ENCODE data around the gene MAMLD1. TPM values are rescaled to one million over a fixed set of nuclear protein-coding genes. Genes with fewer than 3 reads are reported as not detected.

The MAMLD1 gene
- not detected for polyA plus RNA-seq (2012; ENCODE audit: low read depth, missing spikeins)

DNA sequence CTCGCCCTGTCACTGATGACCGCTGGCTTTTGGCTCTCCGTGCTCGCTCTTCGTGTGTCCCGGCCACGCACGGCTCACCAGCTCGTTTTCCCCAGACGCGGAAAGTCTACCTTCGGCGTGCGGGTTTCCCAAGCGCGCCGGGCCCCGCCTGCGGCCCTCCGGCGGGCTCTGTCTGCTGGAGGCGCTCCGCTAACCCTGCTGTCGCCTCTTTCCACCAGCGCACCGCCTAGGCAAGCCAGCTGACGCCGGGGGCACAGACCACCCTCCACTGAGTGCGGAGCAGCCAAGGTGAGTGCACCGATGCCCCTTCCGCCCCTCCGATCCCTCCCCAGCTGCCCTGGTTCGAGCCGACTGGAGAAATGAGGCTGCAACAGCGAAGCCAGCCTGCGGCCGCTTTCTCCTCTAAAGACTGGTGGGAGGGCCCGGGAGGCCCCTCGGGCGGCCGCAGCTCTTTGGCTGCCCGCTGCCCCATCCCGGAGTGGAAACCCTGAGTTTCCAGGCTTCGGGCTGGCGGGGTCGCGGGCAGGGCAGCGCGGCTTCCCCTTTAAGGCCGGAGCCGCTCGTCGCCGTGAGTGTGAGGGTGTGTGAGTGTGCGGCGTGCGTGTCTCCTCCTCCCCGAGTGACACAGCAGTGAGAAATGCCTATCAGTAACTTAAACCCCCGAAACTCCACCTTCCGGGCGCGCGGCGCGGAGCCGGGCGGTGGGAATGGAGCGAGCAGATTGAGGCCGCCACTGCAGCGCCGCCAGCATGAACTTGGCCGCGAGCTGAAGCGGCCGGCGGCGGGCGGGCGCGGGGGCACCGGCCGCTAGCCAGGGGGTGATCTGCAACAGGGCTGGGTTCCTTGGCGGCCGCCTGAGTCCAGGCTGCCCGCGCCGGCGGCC is at the start of gene MAMLD1:
TSS of gene MAMLD1 (plus strand) at position 719 of the 883 bp plus-strand sequence. CDS start 82,200 bp downstream, outside the sequence.
- TF ChIP-seq POLR2AphosphoS5 (IDR thresholded peaks at IDR 0.05; ENCODE audit: low read depth, low read length) (no peak), SPI1 (IDR thresholded peaks at IDR 0.05; ENCODE audit: low read depth, low read length) (no peak), PAX5 (IDR thresholded peaks at IDR 0.05; ENCODE audit: insufficient read depth, low read length, severe bottlenecking) (no peak), POLR2A (IDR thresholded peaks at IDR 0.05; ENCODE audit: low read depth, low read length) (no peak), POU2F2 (IDR thresholded peaks at IDR 0.05; ENCODE audit: low read depth, low read length) (no peak), TAF1 (IDR thresholded peaks at IDR 0.05; ENCODE audit: low read depth, low read length) (no peak)
- FAIRE-seq (no peak), DNase-seq (ENCODE audit: insufficient read length, low spot score) (peak; percentile 16)

DNA sequence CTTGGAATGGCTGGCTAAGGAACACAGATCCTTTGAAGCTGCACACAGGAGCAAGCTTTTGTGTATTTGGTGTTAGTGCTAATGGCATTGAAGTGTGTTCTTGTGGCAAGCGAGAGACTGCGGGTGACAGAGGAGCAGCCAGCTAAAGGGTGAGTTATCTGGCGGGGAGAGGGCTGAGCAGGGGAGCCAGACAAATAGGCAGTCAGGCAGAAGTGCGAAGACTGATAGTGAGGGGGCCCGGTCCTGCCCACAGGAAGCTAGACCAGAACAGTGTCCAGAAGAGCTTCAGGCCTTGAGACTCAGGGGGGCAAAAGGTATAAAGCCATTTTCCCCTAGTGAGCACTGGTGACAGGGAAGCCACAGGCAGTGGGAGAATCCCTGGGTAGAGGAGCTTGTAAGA is 49.6 kb upstream of the MAMLD1 start:
- FAIRE-seq (no peak), DNase-seq (ENCODE audit: insufficient read length, low spot score) (no peak)
- TF ChIP-seq PAX5 (IDR thresholded peaks at IDR 0.05; ENCODE audit: insufficient read depth, low read length, severe bottlenecking) (no peak), POLR2A (IDR thresholded peaks at IDR 0.05; ENCODE audit: low read depth, low read length) (no peak), SPI1 (IDR thresholded peaks at IDR 0.05; ENCODE audit: low read depth, low read length) (no peak), POU2F2 (IDR thresholded peaks at IDR 0.05; ENCODE audit: low read depth, low read length) (no peak), POLR2AphosphoS5 (IDR thresholded peaks at IDR 0.05; ENCODE audit: low read depth, low read length) (no peak), TAF1 (IDR thresholded peaks at IDR 0.05; ENCODE audit: low read depth, low read length) (no peak)

- TF ChIP-seq SPI1 (IDR thresholded peaks at IDR 0.05; ENCODE audit: low read depth, low read length) (no peak), POLR2A (IDR thresholded peaks at IDR 0.05; ENCODE audit: low read depth, low read length) (no peak), POU2F2 (IDR thresholded peaks at IDR 0.05; ENCODE audit: low read depth, low read length) (no peak), TAF1 (IDR thresholded peaks at IDR 0.05; ENCODE audit: low read depth, low read length) (no peak), PAX5 (IDR thresholded peaks at IDR 0.05; ENCODE audit: insufficient read depth, low read length, severe bottlenecking) (no peak), POLR2AphosphoS5 (IDR thresholded peaks at IDR 0.05; ENCODE audit: low read depth, low read length) (no peak)
- no peak for FAIRE-seq
- DNase-seq (ENCODE audit: insufficient read length, low spot score): no peak
Observed at GRCh38 chrX:150314186-150314585, 48.9 kb upstream of the MAMLD1 start.

DNA sequence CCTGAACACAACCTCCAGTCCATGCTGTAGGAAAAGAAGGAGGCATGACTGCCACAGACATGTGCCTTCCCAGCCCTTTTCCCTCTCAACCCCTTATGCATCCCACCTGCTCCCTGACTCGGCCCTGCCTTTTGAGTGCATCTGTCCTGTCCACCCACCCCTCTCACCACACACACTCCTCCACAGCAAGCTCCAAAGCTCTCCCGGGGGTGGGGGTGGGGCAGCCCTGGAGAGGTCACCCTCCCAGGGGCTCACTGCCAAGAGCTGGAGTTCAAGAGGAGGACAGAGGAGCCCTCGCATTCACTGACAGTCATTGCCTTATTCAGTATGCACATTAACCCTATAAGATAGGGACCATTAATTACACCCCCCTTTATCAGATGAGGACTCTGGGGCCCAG is 46.6 kb upstream of the MAMLD1 start:
- no peak for FAIRE-seq
- DNase-seq (ENCODE audit: insufficient read length, low spot score): no peak
- TF ChIP-seq POU2F2 (IDR thresholded peaks at IDR 0.05; ENCODE audit: low read depth, low read length) (no peak), TAF1 (IDR thresholded peaks at IDR 0.05; ENCODE audit: low read depth, low read length) (no peak)

GRCh38 chrX:150323020-150323419 is 40.1 kb upstream of the MAMLD1 start:
- DNase-seq (ENCODE audit: insufficient read length, low spot score): no peak
- TF ChIP-seq SPI1 (IDR thresholded peaks at IDR 0.05; ENCODE audit: low read depth, low read length): no peak
- no peak for TF ChIP-seq PAX5 (IDR thresholded peaks at IDR 0.05; ENCODE audit: insufficient read depth, low read length, severe bottlenecking)
- TF ChIP-seq POU2F2 (IDR thresholded peaks at IDR 0.05; ENCODE audit: low read depth, low read length): no peak
- TF ChIP-seq TAF1 (IDR thresholded peaks at IDR 0.05; ENCODE audit: low read depth, low read length): no peak
- TF ChIP-seq POLR2AphosphoS5 (IDR thresholded peaks at IDR 0.05; ENCODE audit: low read depth, low read length): no peak
- no peak for TF ChIP-seq POLR2A (IDR thresholded peaks at IDR 0.05; ENCODE audit: low read depth, low read length)
- no peak for FAIRE-seq

DNA sequence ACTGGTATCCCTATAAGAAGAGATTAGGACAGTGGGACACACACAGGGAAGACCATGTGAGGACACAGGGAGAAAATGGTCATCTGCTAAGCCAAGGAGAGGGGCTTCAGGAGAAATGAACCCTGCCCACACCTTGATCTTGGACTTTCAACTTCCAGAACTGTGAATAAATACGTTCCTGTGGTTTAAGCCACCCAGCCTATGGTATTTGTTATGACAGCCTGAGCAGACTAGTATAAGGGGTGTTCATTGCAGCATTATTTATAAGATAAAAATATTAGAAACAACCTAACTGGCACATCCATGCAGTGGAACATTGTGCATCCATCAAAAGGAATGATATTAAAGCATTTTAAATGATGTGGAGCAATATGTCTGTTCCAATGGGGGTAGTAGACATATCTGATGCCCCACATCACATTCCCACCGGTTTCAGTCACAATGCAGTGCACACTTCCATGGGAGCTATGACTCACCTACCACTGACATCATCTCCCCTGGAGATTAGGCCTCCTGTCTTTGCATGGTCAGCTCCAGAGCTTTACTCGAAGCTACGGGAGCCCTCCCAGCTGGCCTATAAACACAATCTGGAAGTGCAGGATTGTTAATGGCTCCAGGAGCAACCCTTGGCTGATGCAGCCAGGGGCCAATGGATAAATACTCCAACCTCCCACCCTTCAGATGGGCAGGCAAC is 38.9 kb upstream of the MAMLD1 start:
- DNase-seq (ENCODE audit: insufficient read length, low spot score) (no peak), FAIRE-seq (no peak)
- TF ChIP-seq TAF1 (IDR thresholded peaks at IDR 0.05; ENCODE audit: low read depth, low read length): no peak
- TF ChIP-seq PAX5 (IDR thresholded peaks at IDR 0.05; ENCODE audit: insufficient read depth, low read length, severe bottlenecking): no peak
- no peak for TF ChIP-seq SPI1 (IDR thresholded peaks at IDR 0.05; ENCODE audit: low read depth, low read length)
- no peak for TF ChIP-seq POU2F2 (IDR thresholded peaks at IDR 0.05; ENCODE audit: low read depth, low read length)
- no peak for TF ChIP-seq POLR2AphosphoS5 (IDR thresholded peaks at IDR 0.05; ENCODE audit: low read depth, low read length)
- TF ChIP-seq POLR2A (IDR thresholded peaks at IDR 0.05; ENCODE audit: low read depth, low read length): no peak

DNA sequence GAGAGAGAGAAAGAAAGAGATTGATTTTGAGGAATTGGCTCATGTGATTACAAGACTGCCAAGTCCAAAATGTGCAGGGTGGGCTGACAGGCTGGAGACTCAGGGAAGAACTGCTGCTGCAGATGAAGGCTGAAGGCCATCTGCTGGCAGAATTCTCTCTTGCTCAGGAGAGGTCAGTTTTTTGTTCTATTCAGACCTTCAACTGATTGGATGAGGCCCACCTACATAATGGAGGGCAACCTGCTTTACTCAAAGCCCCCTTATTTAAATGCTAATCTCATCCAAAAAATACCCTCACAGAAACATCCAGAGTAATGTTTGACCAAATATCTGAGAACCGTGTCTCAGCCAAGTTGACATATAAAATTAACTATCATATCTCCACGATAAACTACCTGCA is 38.2 kb upstream of the MAMLD1 start:
- TF ChIP-seq POLR2A (IDR thresholded peaks at IDR 0.05; ENCODE audit: low read depth, low read length) (no peak), SPI1 (IDR thresholded peaks at IDR 0.05; ENCODE audit: low read depth, low read length) (no peak), POLR2AphosphoS5 (IDR thresholded peaks at IDR 0.05; ENCODE audit: low read depth, low read length) (no peak), POU2F2 (IDR thresholded peaks at IDR 0.05; ENCODE audit: low read depth, low read length) (no peak), TAF1 (IDR thresholded peaks at IDR 0.05; ENCODE audit: low read depth, low read length) (no peak), PAX5 (IDR thresholded peaks at IDR 0.05; ENCODE audit: insufficient read depth, low read length, severe bottlenecking) (no peak)
- DNase-seq (ENCODE audit: insufficient read length, low spot score): no peak
- no peak for FAIRE-seq

DNA sequence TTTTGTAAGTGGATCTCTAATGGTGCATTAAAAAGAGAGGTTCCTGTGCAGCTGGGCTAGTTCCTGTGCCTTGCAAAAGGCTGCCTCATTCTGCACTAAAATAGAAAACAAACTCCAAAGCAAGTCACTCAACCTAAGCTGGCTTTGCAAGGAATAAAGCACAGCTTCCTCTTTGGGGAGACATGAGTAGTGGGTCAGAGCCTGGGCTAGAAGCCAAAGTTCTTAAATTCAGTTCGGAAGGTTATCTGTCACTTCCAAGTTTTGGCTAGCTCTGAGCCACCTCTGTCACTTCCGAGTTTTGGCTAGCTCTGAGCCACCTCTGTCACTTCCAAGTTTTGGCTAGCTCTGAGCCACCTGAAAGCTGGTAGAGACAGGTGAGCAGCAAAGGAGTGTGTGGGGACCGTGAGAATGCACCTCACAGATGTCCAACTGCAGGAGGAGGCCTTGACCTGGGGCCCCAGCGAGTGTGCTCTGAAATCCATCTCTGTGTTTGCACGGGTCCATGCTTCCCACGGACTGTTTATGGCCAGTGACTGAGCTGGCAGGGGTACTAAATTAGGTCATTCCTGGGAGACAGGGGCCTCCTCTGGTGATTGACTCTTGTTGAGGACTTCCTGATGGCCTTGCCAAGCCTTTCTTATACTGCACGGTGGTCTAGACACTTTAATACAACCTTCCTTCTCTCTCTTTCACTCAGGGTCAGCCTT is 36.4 kb upstream of the MAMLD1 start:
- no peak for FAIRE-seq
- TF ChIP-seq PAX5 (IDR thresholded peaks at IDR 0.05; ENCODE audit: insufficient read depth, low read length, severe bottlenecking) (no peak), POU2F2 (IDR thresholded peaks at IDR 0.05; ENCODE audit: low read depth, low read length) (no peak), SPI1 (IDR thresholded peaks at IDR 0.05; ENCODE audit: low read depth, low read length) (no peak), TAF1 (IDR thresholded peaks at IDR 0.05; ENCODE audit: low read depth, low read length) (no peak), POLR2AphosphoS5 (IDR thresholded peaks at IDR 0.05; ENCODE audit: low read depth, low read length) (no peak), POLR2A (IDR thresholded peaks at IDR 0.05; ENCODE audit: low read depth, low read length) (no peak)
- DNase-seq (ENCODE audit: insufficient read length, low spot score): no peak

GRCh38 chrX:150329282-150329681 is 33.8 kb upstream of the MAMLD1 start:
- DNase-seq (ENCODE audit: insufficient read length, low spot score) (no peak), FAIRE-seq (no peak)
- no peak for TF ChIP-seq PAX5 (IDR thresholded peaks at IDR 0.05; ENCODE audit: insufficient read depth, low read length, severe bottlenecking)
- no peak for TF ChIP-seq TAF1 (IDR thresholded peaks at IDR 0.05; ENCODE audit: low read depth, low read length)
